RWPE1 (cell line): Measurements from ENCODE around the gene IBA57.

Source experiments
- CTCF ChIA-PET: fragments of 350-600 bp; sonication (Branson Sonifier 250); formaldehyde crosslinking; extraction: SDS; loops from one replicate; lab custom pipeline; 2021; lab: Yijun Ruan, JAX
- POLR2A ChIA-PET: fragments of 400-600 bp; formaldehyde crosslinking; extraction: SDS; loops from one replicate; lab custom pipeline; 2020; ENCODE audit warnings: antibody characterized with exemption; ENCODE audit not compliant: low non-redundant PET; lab: Yijun Ruan, JAX
- DNase-seq: peaks from one replicate; pipeline ENCODE4 v3.0.0; 2012; ENCODE audit warnings: low spot score
- H3K27ac ChIP-seq: fragments of 450-650 bp; 2 replicates; pipeline ENCODE4 v1.5.1; 2017
- TF ChIP-seq, protein P1 (sequence below): fragments of 450-650 bp; conservative IDR thresholded peaks from 2 replicates; pipeline ENCODE4 v1.5.1; 2017; ENCODE audit warnings: low read depth, mild to moderate bottlenecking

Gene IBA57

DNA sequence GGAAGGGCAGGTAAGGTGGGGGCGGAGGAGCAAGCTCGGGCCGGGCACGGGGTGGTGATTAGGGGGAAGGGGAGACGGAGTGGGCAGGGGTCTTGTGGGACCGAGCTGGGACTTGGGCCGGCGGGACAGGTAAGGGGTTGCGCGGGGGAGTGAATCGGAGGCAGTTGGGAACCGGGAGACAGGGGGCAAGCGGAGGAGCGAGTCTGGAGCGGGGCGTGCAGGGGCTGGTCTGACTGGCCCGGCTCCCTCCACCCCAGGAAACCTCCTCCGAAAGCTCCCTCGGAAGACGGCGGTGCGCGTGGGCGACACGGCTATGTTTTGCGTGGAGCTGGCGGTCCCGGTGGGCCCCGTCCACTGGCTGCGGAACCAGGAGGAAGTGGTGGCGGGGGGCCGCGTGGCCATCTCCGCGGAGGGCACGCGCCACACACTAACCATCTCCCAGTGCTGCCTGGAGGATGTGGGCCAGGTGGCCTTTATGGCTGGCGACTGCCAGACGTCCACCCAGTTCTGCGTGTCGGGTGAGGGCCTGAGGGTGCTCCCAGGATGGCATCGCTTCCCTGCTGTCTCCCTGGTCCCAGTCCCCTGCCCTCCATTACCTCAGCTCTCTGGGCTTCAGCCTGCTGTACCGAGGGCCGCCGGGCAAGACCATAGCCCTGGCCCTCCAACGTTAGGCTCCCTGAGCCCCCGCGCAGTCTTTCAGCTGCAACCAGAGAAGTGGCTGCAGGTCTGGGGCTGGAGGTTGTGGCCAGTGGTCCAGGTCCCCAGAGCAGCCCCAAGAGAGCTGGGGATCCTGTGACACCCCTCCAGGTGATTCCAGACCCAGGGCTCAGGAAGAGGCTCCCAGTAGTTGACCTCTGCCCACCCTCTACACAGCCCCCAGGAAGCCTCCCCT, 48.6 kb downstream of the IBA57 start:
- CTCF ChIA-PET = interaction anchor here (0.5 to 2.3 kb wide), 5 partner anchors 11 to 466 kb away, joined by 3 to 9 read pairs (median 4); no protein-coding TSS in a partner anchor
- POLR2A ChIA-PET = interaction anchor here (0.7 kb wide), 1 partner anchor 199 kb away, joined by 4 read pairs; no protein-coding TSS in a partner anchor
- H3K27ac ChIP-seq = peak overlapping the region; percentile 88
- DNase-seq = no peak
- TF ChIP-seq, protein P1, sequence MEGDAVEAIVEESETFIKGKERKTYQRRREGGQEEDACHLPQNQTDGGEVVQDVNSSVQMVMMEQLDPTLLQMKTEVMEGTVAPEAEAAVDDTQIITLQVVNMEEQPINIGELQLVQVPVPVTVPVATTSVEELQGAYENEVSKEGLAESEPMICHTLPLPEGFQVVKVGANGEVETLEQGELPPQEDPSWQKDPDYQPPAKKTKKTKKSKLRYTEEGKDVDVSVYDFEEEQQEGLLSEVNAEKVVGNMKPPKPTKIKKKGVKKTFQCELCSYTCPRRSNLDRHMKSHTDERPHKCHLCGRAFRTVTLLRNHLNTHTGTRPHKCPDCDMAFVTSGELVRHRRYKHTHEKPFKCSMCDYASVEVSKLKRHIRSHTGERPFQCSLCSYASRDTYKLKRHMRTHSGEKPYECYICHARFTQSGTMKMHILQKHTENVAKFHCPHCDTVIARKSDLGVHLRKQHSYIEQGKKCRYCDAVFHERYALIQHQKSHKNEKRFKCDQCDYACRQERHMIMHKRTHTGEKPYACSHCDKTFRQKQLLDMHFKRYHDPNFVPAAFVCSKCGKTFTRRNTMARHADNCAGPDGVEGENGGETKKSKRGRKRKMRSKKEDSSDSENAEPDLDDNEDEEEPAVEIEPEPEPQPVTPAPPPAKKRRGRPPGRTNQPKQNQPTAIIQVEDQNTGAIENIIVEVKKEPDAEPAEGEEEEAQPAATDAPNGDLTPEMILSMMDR = no peak

DNA sequence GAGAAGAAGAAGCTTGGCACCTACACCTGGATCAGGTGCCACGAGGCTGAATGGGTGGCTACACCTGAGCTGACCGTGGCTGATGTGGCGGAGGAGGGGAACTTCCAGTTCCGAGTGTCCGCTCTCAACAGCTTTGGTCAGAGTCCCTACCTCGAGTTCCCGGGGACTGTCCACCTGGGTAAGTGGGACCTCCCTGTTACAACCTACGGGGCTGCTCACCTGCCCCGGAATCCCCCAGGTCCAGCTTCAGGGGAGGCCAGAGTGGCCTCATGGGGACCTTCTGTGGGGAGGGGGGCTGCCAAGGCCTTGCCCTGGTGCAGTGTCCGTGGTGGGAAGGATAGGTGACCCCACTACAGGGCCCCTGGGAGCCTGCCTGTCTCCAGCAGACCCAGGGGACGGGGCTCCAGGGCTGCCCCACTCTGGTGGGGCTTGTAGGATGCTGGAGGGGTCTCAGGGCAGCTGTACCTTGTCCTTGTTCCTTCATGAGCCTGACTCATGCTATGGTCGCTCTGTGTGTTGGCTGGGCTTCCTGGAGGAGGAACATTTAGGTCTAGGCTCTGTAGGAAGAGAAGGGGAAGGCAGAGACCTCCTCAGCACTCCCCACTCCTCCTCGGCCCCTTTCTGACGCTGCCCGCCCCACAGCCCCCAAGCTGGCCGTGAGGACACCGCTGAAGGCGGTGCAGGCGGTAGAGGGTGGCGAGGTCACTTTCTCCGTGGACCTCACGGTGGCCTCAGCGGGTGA, 49.5 kb downstream of the IBA57 start:
- no peak for DNase-seq
- ChIA-PET POLR2A (no interaction called here), CTCF (interaction anchor here (0.5 to 2.3 kb wide), 2 partner anchors 12 to 66 kb away, joined by 4 to 9 read pairs; no protein-coding TSS in a partner anchor)
- TF ChIP-seq, protein P1 = no peak
- H3K27ac ChIP-seq = peak overlapping the region; percentile 88

DNA sequence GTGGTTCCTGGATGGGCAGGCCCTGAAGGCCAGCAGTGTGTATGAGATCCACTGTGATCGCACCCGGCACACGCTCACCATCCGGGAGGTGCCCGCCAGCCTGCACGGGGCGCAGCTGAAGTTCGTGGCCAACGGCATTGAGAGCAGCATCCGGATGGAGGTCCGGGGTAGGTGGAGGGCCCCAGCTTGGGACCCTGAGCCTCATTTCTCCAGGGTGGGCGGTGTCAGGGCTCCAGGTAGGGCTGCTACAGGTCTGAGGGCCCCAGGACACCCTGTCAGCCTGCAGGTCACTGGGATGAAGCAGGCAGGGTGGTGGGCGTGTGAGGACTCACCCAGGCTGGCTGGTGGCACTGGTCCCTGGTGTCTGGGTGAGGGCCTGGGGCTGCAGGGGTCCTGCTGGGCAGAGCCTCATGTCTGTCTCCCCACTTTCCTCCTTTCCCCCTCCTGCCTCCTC, 50.1 kb downstream of the IBA57 start:
- CTCF ChIA-PET = interaction anchor here (0.5 kb wide), 1 partner anchor 65 kb away, joined by 4 read pairs; no protein-coding TSS in a partner anchor
- peak overlapping the region; percentile 88 for H3K27ac ChIP-seq
- TF ChIP-seq, protein P1 = no peak
- POLR2A ChIA-PET = no interaction called here
- no peak for DNase-seq

DNA sequence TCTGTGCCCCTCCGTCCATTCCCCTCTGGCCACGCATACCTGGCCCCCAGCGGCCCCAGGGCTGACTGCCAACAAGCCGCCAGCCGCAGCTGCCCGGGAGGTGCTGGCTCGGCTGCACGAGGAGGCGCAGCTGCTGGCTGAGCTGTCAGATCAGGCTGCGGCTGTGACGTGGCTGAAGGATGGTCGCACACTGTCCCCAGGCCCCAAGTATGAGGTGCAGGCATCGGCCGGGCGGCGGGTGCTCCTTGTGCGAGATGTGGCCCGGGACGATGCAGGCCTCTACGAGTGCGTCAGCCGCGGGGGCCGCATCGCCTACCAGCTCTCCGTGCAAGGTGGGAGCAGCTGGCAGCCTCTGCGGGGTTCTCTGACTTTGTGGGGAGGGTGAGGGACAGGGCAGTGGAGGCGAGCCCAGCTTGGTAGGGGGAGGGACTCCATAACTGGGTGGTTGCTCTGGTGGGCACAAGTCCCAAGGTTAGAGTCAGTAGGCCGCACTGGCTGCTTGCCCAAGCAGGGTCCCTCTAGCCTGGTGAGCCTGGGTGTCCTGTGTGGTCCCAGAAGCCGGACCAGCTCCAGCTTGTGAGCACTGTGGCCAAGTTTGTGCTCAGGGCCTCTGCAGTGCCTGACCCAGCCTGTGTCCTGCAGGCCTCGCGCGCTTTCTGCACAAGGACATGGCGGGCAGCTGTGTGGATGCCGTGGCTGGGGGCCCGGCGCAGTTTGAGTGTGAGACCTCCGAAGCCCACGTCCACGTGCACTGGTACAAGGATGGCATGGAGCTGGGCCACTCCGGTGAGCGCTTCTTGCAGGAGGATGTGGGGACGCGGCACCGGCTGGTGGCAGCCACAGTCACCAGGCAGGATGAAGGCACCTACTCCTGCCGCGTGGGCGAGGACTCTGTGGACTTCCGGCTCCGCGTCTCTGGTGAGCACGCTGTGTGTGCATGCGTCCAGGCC, 51.0 kb downstream of the IBA57 start:
- ChIA-PET POLR2A (no interaction called here), CTCF (no interaction called here)
- TF ChIP-seq, protein P1 = no peak
- H3K27ac ChIP-seq = peak overlapping the region; percentile 88
- DNase-seq = no peak

DNA sequence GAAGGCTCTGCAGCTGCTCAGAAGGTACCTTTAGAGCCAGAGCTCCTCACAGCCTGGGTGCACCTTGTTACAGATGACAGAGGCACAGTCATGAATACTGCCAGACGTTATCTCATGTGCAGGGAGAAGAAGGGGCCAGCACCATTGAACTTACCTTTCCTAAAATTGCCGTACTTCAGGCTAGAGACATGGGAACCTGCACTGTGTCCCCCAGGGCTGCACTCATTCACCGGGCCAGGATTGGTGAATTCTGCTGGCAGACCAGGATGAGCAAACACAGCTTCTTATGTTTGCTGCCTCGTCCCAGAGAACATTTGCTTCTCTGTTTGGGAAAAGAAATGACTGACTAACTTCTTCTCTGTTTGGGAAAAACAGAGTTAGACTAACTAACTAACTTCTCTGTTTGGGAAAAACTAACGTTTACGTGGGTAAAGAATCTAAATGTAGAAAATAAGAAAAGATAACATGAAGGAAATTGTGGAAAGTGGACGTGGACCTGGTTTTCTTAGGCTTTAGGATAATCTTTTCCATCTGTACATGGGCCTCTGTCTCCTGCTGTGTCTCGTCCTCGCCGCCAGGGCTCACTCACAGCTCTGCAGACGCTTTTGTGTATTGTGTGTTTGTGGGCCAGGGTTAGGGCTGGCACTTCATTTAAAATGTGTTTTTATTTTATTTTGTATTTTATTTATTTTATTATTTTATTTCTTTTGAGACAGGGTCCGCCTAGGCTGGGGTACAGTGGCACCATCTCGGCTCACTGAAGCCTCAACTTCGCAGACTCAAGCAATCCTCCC, 52.1 kb downstream of the IBA57 start:
- TF ChIP-seq, protein P1 = no peak
- ChIA-PET POLR2A (no interaction called here), CTCF (interaction anchor here (0.6 kb wide), 2 partner anchors 13 to 111 kb away, joined by 3 read pairs; no protein-coding TSS in a partner anchor)
- H3K27ac ChIP-seq = peak overlapping the region; percentile 88
- DNase-seq = no peak
